ENCODE data around the gene KLF16.
A peak's percentile ranks its signal among the peaks of the same experiment; 100 is the strongest.

The KLF16 gene

DNA sequence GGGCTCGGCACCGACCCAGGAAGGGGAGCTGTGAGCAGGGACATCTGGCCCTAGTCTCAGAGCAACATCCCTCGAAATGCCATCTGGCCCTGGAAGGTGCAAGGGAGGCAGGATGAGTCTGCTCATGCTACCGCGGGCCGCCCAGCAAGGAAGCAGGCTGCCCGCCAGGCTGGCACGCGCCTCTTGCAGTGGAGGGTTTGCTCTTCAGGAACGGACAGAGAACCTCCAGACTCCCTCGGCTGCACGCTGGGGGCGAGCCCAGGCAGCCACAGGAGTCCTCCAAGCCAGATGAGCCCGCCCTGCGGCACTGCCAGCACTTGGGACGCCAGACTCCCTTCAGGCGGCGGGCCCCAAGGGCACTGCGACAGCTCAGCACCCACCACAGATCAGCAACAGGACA lies 41.2 kb downstream of the KLF16 start:
- H3K27me3 ChIP-seq (ENCODE audit: insufficient read depth, low read length) = no peaks in the 10 kb centered on the region
- H3K4me3 ChIP-seq (ENCODE audit: low read length) = no peak overlapping the region
- no peaks in the 10 kb centered on the region for H3K4me1 ChIP-seq (ENCODE audit: insufficient read depth, low read length)
- H3K9ac ChIP-seq (ENCODE audit: low read depth, low read length) = no peak overlapping the region
- H3K36me3 ChIP-seq (ENCODE audit: insufficient read depth, low read depth, low read length) = peaks cover 41% of the 10 kb centered on the region
- no peak overlapping the region for H3K27ac ChIP-seq (ENCODE audit: low read length)
- no peaks in the 10 kb centered on the region for H3K9me3 ChIP-seq (ENCODE audit: insufficient read depth, low read depth, low read length)

DNA sequence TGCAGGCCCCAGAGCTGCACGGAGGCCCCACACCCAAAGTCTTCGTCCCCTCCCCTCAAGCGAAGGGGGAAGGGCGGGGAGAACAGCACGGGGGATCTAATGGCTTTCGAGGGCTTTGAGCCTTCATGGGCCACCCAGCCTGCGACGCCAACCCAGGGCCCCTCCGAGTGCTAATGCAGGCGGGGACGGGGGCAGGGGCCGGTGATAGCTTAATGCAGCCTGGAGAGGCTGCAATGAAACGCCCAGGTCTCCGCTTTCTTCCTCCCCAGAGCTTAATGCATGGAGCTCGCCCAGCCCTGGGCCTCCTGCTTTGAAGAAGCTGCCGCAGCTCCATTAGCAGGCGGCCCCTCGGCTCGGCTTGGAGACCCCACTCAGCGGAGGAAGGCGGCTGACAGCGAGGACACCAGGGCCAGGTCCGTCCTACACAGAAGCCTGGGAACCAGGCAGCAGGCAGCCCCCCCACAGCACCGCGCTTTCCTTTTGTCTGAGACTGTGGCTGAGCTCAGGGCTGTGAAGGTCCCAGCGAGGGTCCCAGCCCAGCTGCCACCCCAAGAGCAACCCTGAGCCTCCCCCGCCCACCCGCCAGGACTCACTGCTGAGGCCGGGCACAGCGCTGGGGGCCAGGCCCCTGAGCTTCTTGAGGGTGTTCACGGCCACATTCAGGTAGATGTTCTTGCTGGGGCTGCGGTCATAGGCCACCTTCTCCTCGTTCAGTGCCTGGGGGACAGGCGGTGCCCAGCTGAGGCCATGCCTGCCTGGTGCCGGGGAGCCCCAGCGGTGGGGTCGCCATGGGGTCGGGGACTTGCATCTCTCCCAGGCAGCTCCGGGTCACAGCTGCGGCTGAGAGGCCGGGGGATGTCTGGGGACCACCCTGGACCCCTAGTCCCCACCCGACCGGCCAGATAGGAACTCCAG lies 43.8 kb downstream of the KLF16 start:
- no peaks in the 10 kb centered on the region for H3K9me3 ChIP-seq (ENCODE audit: insufficient read depth, low read depth, low read length)
- no peaks in the 10 kb centered on the region for H3K4me1 ChIP-seq (ENCODE audit: insufficient read depth, low read length)
- H3K4me3 ChIP-seq (ENCODE audit: low read length) = no peak overlapping the region
- H3K27ac ChIP-seq (ENCODE audit: low read length) = no peak overlapping the region
- H3K9ac ChIP-seq (ENCODE audit: low read depth, low read length) = no peak overlapping the region
- H3K27me3 ChIP-seq (ENCODE audit: insufficient read depth, low read length) = no peaks in the 10 kb centered on the region
- peaks cover 54% of the 10 kb centered on the region for H3K36me3 ChIP-seq (ENCODE audit: insufficient read depth, low read depth, low read length)

DNA sequence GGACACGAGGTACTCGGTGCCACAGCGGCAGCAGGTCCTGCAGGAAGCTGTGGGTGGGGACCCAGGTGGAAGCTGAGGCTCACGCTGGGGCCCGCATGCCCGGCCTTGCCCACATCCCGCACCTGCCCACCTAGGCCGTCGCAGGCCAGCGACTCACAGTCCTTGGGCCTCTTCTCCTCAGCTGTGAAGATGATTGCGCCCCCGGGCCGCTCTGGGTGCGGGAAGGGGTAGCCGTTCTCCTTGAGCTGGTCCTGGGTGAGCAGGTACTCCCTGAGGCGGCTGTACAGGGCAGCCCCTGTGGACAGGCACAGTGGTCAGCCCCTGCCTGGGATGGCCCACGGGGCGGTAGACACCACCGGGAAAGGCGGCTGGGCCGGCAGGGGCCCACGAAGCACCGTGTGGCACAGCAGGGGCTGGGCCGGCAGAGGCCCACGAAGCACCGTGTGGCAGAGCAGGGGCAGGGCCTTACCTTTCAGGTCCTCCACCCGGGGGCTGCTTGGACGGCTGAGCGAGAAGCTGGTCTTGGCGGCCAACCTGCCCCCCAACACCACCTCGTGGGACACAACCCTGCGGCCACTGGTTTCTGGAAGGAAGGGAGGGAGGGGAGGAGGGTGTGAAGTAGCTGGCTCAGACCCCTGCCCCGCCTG lies 44.7 kb downstream of the KLF16 start:
- Histone ChIP-seq H3K27ac (ENCODE audit: low read length) (no peak overlapping the region), H3K9me3 (ENCODE audit: insufficient read depth, low read depth, low read length) (no peaks in the 10 kb centered on the region)

DNA sequence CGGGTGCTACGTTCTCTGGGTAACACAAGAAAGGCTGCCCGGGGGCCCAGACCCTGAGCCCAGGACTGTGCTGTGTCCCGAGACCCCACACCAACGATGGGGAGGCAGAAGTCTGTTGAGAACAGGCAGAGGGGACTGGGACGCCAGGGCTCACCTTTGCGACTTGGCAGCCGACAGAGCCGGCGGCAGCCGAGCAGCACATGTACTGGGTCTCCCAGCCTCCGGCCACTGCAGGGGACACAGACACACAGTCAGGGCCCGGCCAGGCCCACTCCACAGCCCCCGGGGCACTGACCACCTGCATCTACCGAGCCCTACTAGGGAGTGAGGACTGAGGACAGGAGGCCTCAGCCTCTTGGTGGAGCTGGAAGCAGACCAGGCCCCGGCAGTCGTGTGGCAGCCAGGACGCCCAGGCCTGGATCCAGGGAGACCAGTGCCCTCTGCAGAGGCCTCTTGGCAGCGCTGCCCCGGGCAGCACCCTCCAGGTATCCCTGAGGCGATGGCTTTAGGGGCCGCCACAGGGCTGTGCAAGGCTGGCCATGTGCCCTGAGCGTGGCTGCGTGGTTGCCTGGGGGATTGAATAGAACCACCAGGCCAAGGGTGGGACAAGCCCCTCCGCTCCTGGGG lies 45.7 kb downstream of the KLF16 start:
- Histone ChIP-seq H3K4me1 (ENCODE audit: insufficient read depth, low read length) (no peaks in the 10 kb centered on the region), H3K36me3 (ENCODE audit: insufficient read depth, low read depth, low read length) (peaks cover 45% of the 10 kb centered on the region), H3K27ac (ENCODE audit: low read length) (no peak overlapping the region), H3K27me3 (ENCODE audit: insufficient read depth, low read length) (no peaks in the 10 kb centered on the region), H3K9me3 (ENCODE audit: insufficient read depth, low read depth, low read length) (no peaks in the 10 kb centered on the region), H3K9ac (ENCODE audit: low read depth, low read length) (no peak overlapping the region), H3K4me3 (ENCODE audit: low read length) (no peak overlapping the region)

More for the DNA sequence above, 44.7 kb downstream of the KLF16 start:
- H3K4me1 ChIP-seq (ENCODE audit: insufficient read depth, low read length) = no peaks in the 10 kb centered on the region
- no peak overlapping the region for H3K4me3 ChIP-seq (ENCODE audit: low read length)
- H3K36me3 ChIP-seq (ENCODE audit: insufficient read depth, low read depth, low read length) = peaks cover 47% of the 10 kb centered on the region
- H3K27me3 ChIP-seq (ENCODE audit: insufficient read depth, low read length) = no peaks in the 10 kb centered on the region
- no peak overlapping the region for H3K9ac ChIP-seq (ENCODE audit: low read depth, low read length)

DNA sequence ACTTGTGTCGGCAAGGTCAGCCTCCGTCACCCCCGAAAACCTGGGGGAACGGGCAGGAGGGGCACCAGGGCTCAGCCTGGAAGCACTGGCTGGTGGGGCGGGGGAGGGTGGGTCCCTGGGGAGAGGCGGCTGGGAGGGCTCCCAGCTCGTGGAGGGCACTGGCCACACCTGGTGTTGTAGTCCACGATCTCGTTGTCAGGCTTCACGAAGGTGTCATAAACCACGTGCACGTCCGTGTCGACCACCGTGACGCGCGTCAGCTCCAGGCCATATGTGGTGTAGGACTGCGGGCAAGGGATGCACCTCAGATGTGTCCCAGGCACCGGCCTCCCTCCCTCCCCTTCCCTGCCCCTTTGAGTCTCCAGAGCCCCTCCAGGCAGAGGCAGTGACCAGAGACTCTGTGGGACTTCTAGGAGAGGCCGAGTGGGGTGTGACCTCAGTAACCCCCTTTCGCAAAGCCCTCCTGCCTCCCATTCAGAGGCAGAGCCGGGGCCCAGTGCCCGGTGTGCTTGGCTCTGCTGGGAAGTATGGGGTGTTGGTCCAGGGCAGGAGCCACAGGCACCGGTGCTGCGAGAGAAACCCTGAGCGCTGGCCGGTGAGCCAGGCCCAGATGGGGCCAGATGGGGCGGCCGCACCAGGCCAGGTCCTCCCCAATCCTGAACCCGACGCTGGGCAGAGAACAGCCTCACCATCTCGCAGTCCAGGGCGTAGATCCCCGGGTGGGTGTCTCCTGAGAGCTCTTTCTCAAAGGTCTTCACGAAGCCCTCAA lies 46.7 kb downstream of the KLF16 start:
- Histone ChIP-seq H3K27me3 (ENCODE audit: insufficient read depth, low read length) (peaks cover 1% of the 10 kb centered on the region; the same call in 1 of the 2 replicates), H3K36me3 (ENCODE audit: insufficient read depth, low read depth, low read length) (peaks cover 44% of the 10 kb centered on the region), H3K27ac (ENCODE audit: low read length) (no peak overlapping the region), H3K9me3 (ENCODE audit: insufficient read depth, low read depth, low read length) (no peaks in the 10 kb centered on the region), H3K4me3 (ENCODE audit: low read length) (no peak overlapping the region), H3K9ac (ENCODE audit: low read depth, low read length) (no peak overlapping the region), H3K4me1 (ENCODE audit: insufficient read depth, low read length) (no peaks in the 10 kb centered on the region)

DNA sequence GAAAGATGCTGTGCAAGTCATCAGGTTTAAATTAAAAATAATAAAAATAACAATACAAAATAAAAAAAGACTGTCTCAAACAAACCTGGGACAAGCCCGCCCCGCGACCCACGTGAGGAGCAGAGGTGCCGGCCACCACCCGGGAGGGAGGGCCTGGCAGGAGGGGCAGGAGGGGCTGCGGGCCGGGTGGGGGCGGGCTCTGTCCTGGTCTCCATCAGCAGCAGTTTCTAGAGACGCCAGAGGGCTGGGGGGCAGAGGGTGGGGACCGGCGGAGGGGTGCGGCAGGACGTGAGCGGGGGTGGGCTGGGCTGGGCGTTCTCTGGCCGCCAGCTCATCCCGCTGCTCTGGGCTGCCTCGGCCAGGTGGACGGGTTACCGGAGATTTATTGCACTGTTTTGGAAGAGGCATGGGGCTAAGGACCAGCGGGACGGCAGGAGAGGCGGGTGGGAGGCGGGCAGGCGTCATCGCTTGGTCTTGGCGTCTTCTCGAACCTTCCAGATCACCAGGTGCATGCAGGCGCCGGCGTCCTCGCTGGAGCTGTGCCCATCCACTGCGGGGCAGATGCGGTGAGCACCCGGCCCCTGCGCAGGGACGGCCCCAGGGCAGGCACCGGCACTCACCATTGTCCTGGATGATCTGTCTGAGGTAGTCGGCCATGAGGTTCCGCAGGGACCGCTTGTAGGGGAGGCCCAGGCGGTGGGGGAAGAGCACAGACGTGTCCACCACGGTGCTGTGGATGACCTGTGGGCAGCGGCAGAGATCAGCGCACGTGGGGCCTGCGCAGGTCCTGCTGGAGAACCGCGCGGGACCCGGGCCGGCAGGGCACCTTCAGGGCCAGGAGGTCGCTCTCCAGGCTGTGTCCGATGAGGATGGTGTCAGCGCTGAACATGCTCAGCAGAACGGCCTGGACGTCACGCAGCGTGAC lies 47.5 kb downstream of the KLF16 start:
- H3K27ac ChIP-seq (ENCODE audit: low read length) = no peak overlapping the region
- no peaks in the 10 kb centered on the region for H3K4me1 ChIP-seq (ENCODE audit: insufficient read depth, low read length)
- no peak overlapping the region for H3K9ac ChIP-seq (ENCODE audit: low read depth, low read length)
- H3K36me3 ChIP-seq (ENCODE audit: insufficient read depth, low read depth, low read length) = peaks cover 41% of the 10 kb centered on the region
- no peak overlapping the region for H3K4me3 ChIP-seq (ENCODE audit: low read length)
- H3K27me3 ChIP-seq (ENCODE audit: insufficient read depth, low read length) = peaks cover 9% of the 10 kb centered on the region; the same call in 1 of the 2 replicates
- no peaks in the 10 kb centered on the region for H3K9me3 ChIP-seq (ENCODE audit: insufficient read depth, low read depth, low read length)

DNA sequence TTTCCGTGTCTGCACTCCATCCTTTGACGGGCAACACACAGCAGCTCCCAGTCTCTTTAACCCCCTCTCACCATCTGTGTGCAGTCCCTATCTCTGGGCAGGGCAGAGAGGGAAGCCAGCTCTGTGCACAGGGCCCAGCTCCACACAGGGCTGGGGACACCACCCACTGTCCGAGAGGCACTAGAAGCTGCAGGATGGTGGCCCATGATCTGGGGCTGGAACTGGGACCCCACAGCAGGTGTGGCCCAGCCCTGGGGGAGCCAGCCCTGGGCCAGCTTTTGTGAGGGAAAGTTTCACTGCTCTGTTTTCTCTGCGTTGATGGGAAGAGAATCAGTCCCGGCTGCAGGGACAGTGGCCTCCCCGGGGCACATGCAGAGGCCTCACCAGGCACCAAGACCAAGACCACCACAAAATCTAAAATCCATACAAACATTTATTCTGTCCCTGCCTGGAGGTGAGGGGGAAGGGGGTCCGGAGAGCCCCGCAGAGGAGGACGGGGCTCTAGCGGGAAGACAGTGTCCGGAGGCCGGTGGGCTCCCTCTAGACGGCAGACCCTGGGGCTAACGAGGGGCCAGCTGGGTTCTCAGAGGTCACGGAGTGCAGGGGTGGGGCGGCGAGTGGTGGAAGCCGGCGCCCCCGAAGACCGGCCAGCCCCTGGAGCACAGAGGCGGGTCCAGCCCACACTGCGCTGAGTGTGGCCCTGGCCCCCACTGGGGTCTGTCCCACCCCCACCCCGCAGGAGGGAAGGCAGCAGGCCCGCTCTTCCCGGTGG lies 48.4 kb downstream of the KLF16 start:
- Histone ChIP-seq H3K4me3 (ENCODE audit: low read length) (no peak overlapping the region), H3K9me3 (ENCODE audit: insufficient read depth, low read depth, low read length) (no peaks in the 10 kb centered on the region), H3K9ac (ENCODE audit: low read depth, low read length) (no peak overlapping the region), H3K4me1 (ENCODE audit: insufficient read depth, low read length) (no peaks in the 10 kb centered on the region), H3K27ac (ENCODE audit: low read length) (no peak overlapping the region), H3K36me3 (ENCODE audit: insufficient read depth, low read depth, low read length) (peaks cover 34% of the 10 kb centered on the region), H3K27me3 (ENCODE audit: insufficient read depth, low read length) (peaks cover 9% of the 10 kb centered on the region; the same call in 1 of the 2 replicates)

DNA sequence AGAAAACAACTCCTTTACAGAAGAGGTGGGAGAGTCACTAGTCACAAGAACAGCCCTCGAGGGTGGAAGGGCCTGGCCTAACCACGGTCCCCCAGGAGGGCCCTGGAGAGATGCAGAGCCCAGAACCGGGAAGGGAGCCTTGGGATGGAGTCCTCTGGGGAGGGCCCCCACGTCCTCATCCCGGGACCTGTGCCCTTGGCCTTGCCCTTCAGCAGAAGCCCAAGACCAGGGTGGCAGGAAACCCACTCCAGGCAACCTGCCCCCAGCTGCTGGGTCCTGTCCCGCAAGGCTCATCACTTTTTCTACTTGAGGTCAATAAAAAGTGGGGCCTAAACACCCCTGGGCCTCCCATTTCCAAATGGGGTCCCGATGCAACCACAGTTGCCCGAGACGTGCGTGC lies 49.0 kb downstream of the KLF16 start:
- peaks cover 9% of the 10 kb centered on the region; the same call in 1 of the 2 replicates for H3K27me3 ChIP-seq (ENCODE audit: insufficient read depth, low read length)
- no peaks in the 10 kb centered on the region for H3K4me1 ChIP-seq (ENCODE audit: insufficient read depth, low read length)
- H3K4me3 ChIP-seq (ENCODE audit: low read length) = no peak overlapping the region
- no peak overlapping the region for H3K27ac ChIP-seq (ENCODE audit: low read length)
- no peaks in the 10 kb centered on the region for H3K9me3 ChIP-seq (ENCODE audit: insufficient read depth, low read depth, low read length)
- peaks cover 30% of the 10 kb centered on the region for H3K36me3 ChIP-seq (ENCODE audit: insufficient read depth, low read depth, low read length)
- H3K9ac ChIP-seq (ENCODE audit: low read depth, low read length) = no peak overlapping the region

DNA sequence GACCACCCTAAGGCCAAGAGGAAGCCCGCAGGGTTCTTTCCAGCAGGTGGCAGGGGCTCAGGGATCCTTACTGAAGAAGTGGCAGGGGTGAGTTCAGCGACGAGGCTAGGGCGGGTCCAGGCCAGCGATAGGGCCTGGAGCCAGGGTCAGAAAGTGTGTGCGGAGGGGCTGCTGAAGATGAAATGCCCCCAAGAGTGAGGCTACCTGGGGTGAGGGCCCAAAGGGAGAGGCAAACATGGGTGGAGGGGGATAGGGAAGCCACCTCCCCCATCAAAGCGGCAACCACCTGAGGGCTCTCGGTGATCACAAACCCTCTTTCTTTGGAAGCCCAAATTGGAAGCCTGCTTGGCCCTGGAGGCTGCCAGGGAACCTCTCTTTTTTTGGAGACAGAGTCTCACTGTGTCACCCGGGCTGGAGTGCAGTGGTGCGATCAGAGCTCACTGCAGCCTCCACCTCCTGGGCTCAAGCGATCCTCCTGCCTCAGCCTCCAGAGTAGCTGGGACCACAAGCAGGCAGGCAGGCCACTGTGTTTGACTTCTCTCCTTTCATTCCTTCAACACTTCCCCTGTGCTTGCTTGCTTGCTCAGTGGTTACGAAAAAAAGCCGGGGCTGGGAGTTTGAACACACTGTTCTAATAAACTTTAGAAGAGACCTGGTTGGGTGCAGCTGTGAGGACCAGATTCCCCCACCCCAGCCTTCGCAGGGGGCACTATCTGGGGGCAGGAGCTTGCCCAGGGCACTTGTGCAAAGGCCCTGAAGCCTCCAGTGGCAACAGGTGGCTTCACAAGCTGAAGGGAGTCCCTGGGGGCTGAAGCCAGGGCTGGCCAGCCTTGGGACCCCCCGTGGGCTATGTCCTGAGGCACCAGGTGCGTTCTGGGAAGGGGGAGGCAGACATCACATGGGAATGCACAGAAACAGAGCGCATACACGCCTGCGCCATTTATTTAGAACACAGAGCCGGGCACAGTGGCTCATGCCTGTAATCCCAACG lies 49.9 kb downstream of the KLF16 start:
- H3K27ac ChIP-seq (ENCODE audit: low read length) = no peak overlapping the region
- H3K4me3 ChIP-seq (ENCODE audit: low read length) = peak overlapping the region; percentile 83
- H3K4me1 ChIP-seq (ENCODE audit: insufficient read depth, low read length) = no peaks in the 10 kb centered on the region
- peaks cover 9% of the 10 kb centered on the region; the same call in 1 of the 2 replicates for H3K27me3 ChIP-seq (ENCODE audit: insufficient read depth, low read length)
- H3K9me3 ChIP-seq (ENCODE audit: insufficient read depth, low read depth, low read length) = no peaks in the 10 kb centered on the region
- H3K9ac ChIP-seq (ENCODE audit: low read depth, low read length) = peak overlapping the region; percentile 61; the same call in 1 of the 2 replicates
- peaks cover 25% of the 10 kb centered on the region for H3K36me3 ChIP-seq (ENCODE audit: insufficient read depth, low read depth, low read length)

Data from iPS-20b (cell line).